H9 (cell line): ENCODE measurements around the gene KCNG1. TPM values are rescaled to one million over a fixed set of nuclear protein-coding genes. Genes with fewer than 3 reads are reported as not detected.

ENCODE experiments used
- DNase-seq: peaks from one replicate; pipeline ENCODE4 v3.0.0-alpha.2; 2017
- H2AFZ ChIP-seq: one replicate; pipeline ENCODE4 v1.6.1; 2013; ENCODE audit warnings: mild to moderate bottlenecking, low read length, control low read depth, moderate library complexity
- H2AK5ac ChIP-seq: 2 replicates; pipeline ENCODE4 v1.6.1; 2013; ENCODE audit warnings: low read length, control low read depth, mixed read lengths; ENCODE audit not compliant: insufficient read length
- H2BK120ac ChIP-seq: one replicate; pipeline ENCODE4 v1.6.1; 2013; ENCODE audit warnings: low read depth, mild to moderate bottlenecking, low read length, control low read depth, inconsistent platforms; ENCODE audit not compliant: poor library complexity, severe bottlenecking
- H2BK12ac ChIP-seq: 2 replicates; pipeline ENCODE4 v1.6.1; 2013; ENCODE audit warnings: low read length, control low read depth, mixed read lengths, low read depth; ENCODE audit not compliant: insufficient read length
- H2BK15ac ChIP-seq: 2 replicates; pipeline ENCODE4 v1.6.1; 2013; ENCODE audit warnings: low read depth, low read length, control low read depth
- H2BK20ac ChIP-seq: one replicate; pipeline ENCODE4 v1.6.1; 2013; ENCODE audit warnings: low read depth, mild to moderate bottlenecking, low read length, control low read depth, inconsistent platforms; ENCODE audit not compliant: poor library complexity, severe bottlenecking
- H2BK5ac ChIP-seq: 2 replicates; pipeline ENCODE4 v1.6.1; 2013; ENCODE audit warnings: low read length, control low read depth, mixed read lengths; ENCODE audit not compliant: insufficient read length
- H3K14ac ChIP-seq: 2 replicates; pipeline ENCODE4 v1.6.1; 2013; ENCODE audit warnings: low read length, control low read depth; ENCODE audit not compliant: insufficient read depth
- H3K18ac ChIP-seq: 2 replicates; pipeline ENCODE4 v1.6.1; 2013; ENCODE audit warnings: low read depth, mild to moderate bottlenecking, mixed read lengths, low read length, control low read depth; ENCODE audit not compliant: insufficient read length
- H3K23ac ChIP-seq: 2 replicates; pipeline ENCODE4 v1.6.1; 2013; ENCODE audit warnings: low read length, control low read depth, mixed read lengths, low read depth; ENCODE audit not compliant: insufficient read length
- H3K23me2 ChIP-seq: 2 replicates; pipeline ENCODE4 v1.6.1; 2013; ENCODE audit warnings: low read depth, mild to moderate bottlenecking, mixed read lengths, low read length, control low read depth; ENCODE audit not compliant: insufficient read length, poor library complexity, severe bottlenecking
- H3K27ac ChIP-seq: 2 replicates; pipeline ENCODE4 v1.5.1; 2013; ENCODE audit warnings: low read length, control low read depth, mixed read lengths, low read depth; ENCODE audit not compliant: insufficient read length
- H3K27me3 ChIP-seq: 2 replicates; pipeline ENCODE4 v1.6.1; 2013; ENCODE audit warnings: low read length, control low read depth, inconsistent platforms; ENCODE audit not compliant: insufficient read depth
- H3K4ac ChIP-seq: 2 replicates; pipeline ENCODE4 v1.6.1; 2013; ENCODE audit warnings: low read depth, mild to moderate bottlenecking, control low read depth, inconsistent platforms, low read length, moderate library complexity
- H3K4me1 ChIP-seq: 2 replicates; pipeline ENCODE4 v1.6.1; 2013; ENCODE audit warnings: low read length, control low read depth, inconsistent platforms; ENCODE audit not compliant: insufficient read depth
- H3K4me2 ChIP-seq: 2 replicates; pipeline ENCODE4 v1.6.1; 2013; ENCODE audit warnings: low read length, control low read depth, mixed read lengths; ENCODE audit not compliant: insufficient read length, insufficient read depth
- H3K56ac ChIP-seq: 2 replicates; pipeline ENCODE4 v1.6.1; 2013; ENCODE audit warnings: low read depth, mild to moderate bottlenecking, mixed read lengths, low read length, control low read depth; ENCODE audit not compliant: insufficient read length
- H3K79me1 ChIP-seq: 2 replicates; pipeline ENCODE4 v1.6.1; 2013; ENCODE audit warnings: low read depth, mild to moderate bottlenecking, moderate library complexity, low read length, control low read depth, inconsistent platforms; ENCODE audit not compliant: insufficient read depth, poor library complexity, severe bottlenecking
- H3K79me2 ChIP-seq: 2 replicates; pipeline ENCODE4 v1.6.1; 2013; ENCODE audit warnings: low read length, control low read depth, inconsistent platforms; ENCODE audit not compliant: insufficient read depth
- H3K9ac ChIP-seq: 2 replicates; pipeline ENCODE4 v1.6.1; 2013; ENCODE audit warnings: low read length, control low read depth, mixed read lengths; ENCODE audit not compliant: insufficient read length; ENCODE audit errors: extremely low read depth
- H3K9me3 ChIP-seq: one replicate; pipeline ENCODE4 v1.6.1; 2013; ENCODE audit warnings: low read depth, low read length, inconsistent platforms; ENCODE audit not compliant: control insufficient read depth
- H3T11ph ChIP-seq: one replicate; pipeline ENCODE4 v1.6.1; 2013; ENCODE audit warnings: mild to moderate bottlenecking, low read length, control low read depth, inconsistent platforms
- H4K20me1 ChIP-seq: one replicate; pipeline ENCODE4 v1.6.1; 2013; ENCODE audit not compliant: control insufficient read depth, insufficient read length, insufficient read depth
- H4K5ac ChIP-seq: 2 replicates; pipeline ENCODE4 v1.6.1; 2013; ENCODE audit warnings: low read depth, mild to moderate bottlenecking, mixed read lengths, low read length, control low read depth; ENCODE audit not compliant: insufficient read length
- H4K8ac ChIP-seq: replicated peaks from 2 replicates; pipeline ENCODE4 v1.6.1; 2013; ENCODE audit warnings: low read length, control low read depth, mixed read lengths, low read depth; ENCODE audit not compliant: insufficient read length
- H4K91ac ChIP-seq: 2 replicates; pipeline ENCODE4 v1.6.1; 2013; ENCODE audit warnings: low read depth, mild to moderate bottlenecking, moderate library complexity, mixed read lengths, low read length, control low read depth; ENCODE audit not compliant: insufficient read length
- H3K27ac Mint-ChIP-seq, 3 experiments: 2 replicates in 2 of 3; 3 replicates in 1 of 3; pipeline ENCODE4 v1.8.0; 2020 to 2021; ENCODE audit warnings: mixed read lengths in 3 of 3, mild to moderate bottlenecking in 1 of 3, moderate library complexity in 1 of 3
- H3K27me3 Mint-ChIP-seq: 2 replicates; pipeline ENCODE4 v1.8.0; 2021; ENCODE audit warnings: low read depth, mild to moderate bottlenecking, moderate library complexity, mixed read lengths
- H3K36me3 Mint-ChIP-seq, 3 experiments: 2 replicates in 2 of 3; 3 replicates in 1 of 3; pipeline ENCODE4 v1.8.0; 2020 to 2021; ENCODE audit warnings: low read depth in 3 of 3, mixed read lengths in 3 of 3; ENCODE audit not compliant: insufficient read depth in 1 of 3
- H3K4me1 Mint-ChIP-seq, 2 experiments: 2 replicates each; pipeline ENCODE4 v1.8.0; 2020; ENCODE audit warnings: mixed read lengths in 2 of 2
- H3K4me3 Mint-ChIP-seq, 2 experiments: 2 replicates in 1 of 2; 3 replicates in 1 of 2; pipeline ENCODE4 v1.8.0; 2020 to 2021; ENCODE audit warnings: mild to moderate bottlenecking in 2 of 2, mixed read lengths in 2 of 2, moderate library complexity in 1 of 2
- H3K9me3 Mint-ChIP-seq, 2 experiments: 2 replicates in 1 of 2; 3 replicates in 1 of 2; pipeline ENCODE4 v1.8.0; 2020; ENCODE audit warnings: mild to moderate bottlenecking in 2 of 2, mixed read lengths in 2 of 2, moderate library complexity in 1 of 2
- CTCF ChIP-seq: fragments of 200-600 bp; sonication (generic); conservative IDR thresholded peaks from 3 replicates; pipeline ENCODE4 v1.8.0; 2021; ENCODE audit warnings: antibody characterized with exemption, mild to moderate bottlenecking
- WGBS: extraction: QIAGEN DNeasy Blood & Tissue Kit; methylation state at CpG from one replicate; pipeline ENCODE4 v1.1.7; 2013; ENCODE audit warnings: missing lambda C conversion rate, low lambda C conversion rate, mixed read lengths; ENCODE audit not compliant: insufficient read length; ENCODE audit errors: extremely low coverage; 5-methylcytosine and 5-hydroxymethylcytosine counted together
- total RNA-seq: library from RNA; stranded (reverse); gene quantifications from 2 replicates; pipeline ENCODE4 v1.2.1, GENCODE V29; 2021

Gene KCNG1
- total RNA-seq, 1 experiment from 2014 or later, result 13.2 TPM

- Mint-ChIP-seq H3K4me3 (no peak overlapping the region), H3K36me3 (no peaks in the 10 kb centered on the region; a peak in 1 of 7 replicates), H3K27ac (no peak overlapping the region), H3K27me3 (peaks cover 2% of the 10 kb centered on the region), H3K9me3 (no peaks in the 10 kb centered on the region; a peak in 1 of 5 replicates), H3K4me1 (peaks cover 10 to 25% of the 10 kb centered on the region in 2 experiments)
- Histone ChIP-seq H3K23ac (no peak overlapping the region), H3K23me2 (no peaks in the 10 kb centered on the region), H4K91ac (no peak overlapping the region), H3K18ac (no peak overlapping the region), H3K27ac (no peak overlapping the region), H3K9me3 (no peaks in the 10 kb centered on the region), H3K79me2 (no peaks in the 10 kb centered on the region), H2AK5ac (no peak overlapping the region), H3K56ac (no peak overlapping the region), H4K8ac (no peak overlapping the region), H2BK20ac (no peak overlapping the region), H2BK120ac (no peak overlapping the region), H2BK15ac (no peak overlapping the region), H3K14ac (no peak overlapping the region), H3T11ph (no peak overlapping the region), H4K5ac (no peak overlapping the region), H3K27me3 (no peaks in the 10 kb centered on the region), H2BK5ac (no peak overlapping the region), H4K20me1 (no peaks in the 10 kb centered on the region), H2BK12ac (no peak overlapping the region), H3K9ac (no peak overlapping the region), H3K4ac (no peak overlapping the region), H2AFZ (no peak overlapping the region), H3K4me2 (no peak overlapping the region), H3K4me1 (no peaks in the 10 kb centered on the region), H3K79me1 (no peaks in the 10 kb centered on the region)
- no peak for DNase-seq
- no peak for TF ChIP-seq CTCF
- no CpG with 5 or more reads among the region's 5 CpGs for WGBS
Observed at GRCh38 chr20:51064137-51064536, 41.2 kb upstream of the KCNG1 start.
